Smooth muscle cell of the umbilical artery (primary cell): ENCODE data around the gene SMIM43. TPM values are rescaled to one million over a fixed set of nuclear protein-coding genes. Genes with fewer than 3 reads are reported as not detected.

Experiments
- total RNA-seq: library from RNA; depleted of rRNA; stranded (reverse); fragments of >200 nt; gene quantifications from 2 replicates; pipeline ENCODE4 v1.2.3, GENCODE V29; 2014

SMIM43 gene
- total RNA-seq: 0.09 and 1.2 TPM in 2 replicates

GRCh38 chr4:121764702-121765367 lies at the start of gene SMIM43:
Gene SMIM43 (minus strand): TSS chr4:121765164. CDS start chr4:121765105, 59 bp downstream.

GRCh38 chr4:121800961-121801714 lies 36.2 kb upstream of the SMIM43 start, which contains the start of gene EXOSC9:
Gene EXOSC9 (plus strand): TSS chr4:121801323. CDS start chr4:121801425, 102 bp downstream.

Other genes starting within 250 kb of the SMIM43 start
- 682 and 809 TPM in 2 replicates for gene ANXA5, start 68.2 kb downstream of the SMIM43 start, total RNA-seq
- gene EXOSC9, start 36.2 kb upstream of the SMIM43 start, total RNA-seq: 23.7 and 27.9 TPM in 2 replicates
- gene CCNA2, start 58.7 kb upstream of the SMIM43 start, total RNA-seq: 5.0 and 27.6 TPM in 2 replicates
- 23.2 and 29.2 TPM in 2 replicates for gene BBS7, start 105.3 kb upstream of the SMIM43 start, total RNA-seq
- gene TRPC3, start 186.9 kb upstream of the SMIM43 start, total RNA-seq: 0.30 and 1.5 TPM in 2 replicates